Right lobe of liver (tissue), 6 donors: ENCODE results near the gene AGRP. TPM values are rescaled to one million over a fixed set of nuclear protein-coding genes. Genes with fewer than 3 reads are reported as not detected.

Source experiments
- ATAC-seq, 4 donors: fragments of 200-7000 bp; cut with Tn5 transposase; one replicate each; pipeline ENCODE4 v1.9.1; 2020; ENCODE audit warnings: mild to moderate bottlenecking in 4 of 4, moderate library complexity in 4 of 4
- DNase-seq, 3 donors: peaks; one replicate each; pipeline ENCODE4 v3.0.0-alpha.2; 2020
- H3K27ac ChIP-seq, 3 donors: fragments of 200-600 bp; one replicate each; pipeline ENCODE4 v1.8.0; 2022
- H3K27me3 ChIP-seq, 2 donors: fragments of 200-600 bp; one replicate each; pipeline ENCODE4 v1.8.0; 2022
- H3K36me3 ChIP-seq, 4 donors: fragments of 200-600 bp; sonication (generic) in 1 of 4; one replicate each; pipeline versions ENCODE4 v1.5.1 to v1.8.0; 2017 to 2022; ENCODE audit warnings: control low read depth in 1 of 4
- H3K4me1 ChIP-seq, 4 donors: fragments of 200-600 bp; sonication (generic) in 1 of 4; one replicate each; pipeline versions ENCODE4 v1.5.1 to v1.8.0; 2017 to 2022; ENCODE audit warnings: control low read depth in 1 of 4
- H3K4me3 ChIP-seq, 3 donors: fragments of 200-600 bp; one replicate each; pipeline ENCODE4 v1.8.0; 2022
- H3K9me3 ChIP-seq, 4 donors: fragments of 200-600 bp; sonication (generic) in 1 of 4; one replicate each; pipeline versions ENCODE4 v1.5.1 to v1.8.0; 2017 to 2022; ENCODE audit warnings: control low read depth in 1 of 4
- CTCF ChIP-seq, 4 donors: fragments of 200-600 bp in 3 of 4; fragments of 450-650 bp in 1 of 4; IDR thresholded peaks; one replicate each; pipeline versions ENCODE4 v1.5.1 to v1.8.0; 2016 to 2022; ENCODE audit warnings: antibody characterized with exemption in 4 of 4, mild to moderate bottlenecking in 2 of 4
- POLR2A ChIP-seq: fragments of 450-650 bp; IDR thresholded peaks from one replicate; pipeline ENCODE4 v1.6.1; 2017; ENCODE audit warnings: antibody characterized with exemption, mild to moderate bottlenecking
- WGBS: methylation state at CpG from one replicate; pipeline ENCODE4 v1.1.6; 2018; ENCODE audit warnings: low coverage, low lambda C conversion rate; ENCODE audit not compliant: insufficient coverage; ENCODE audit errors: missing lambda C conversion rate; 5-methylcytosine and 5-hydroxymethylcytosine counted together
- intact Hi-C, 2 donors: fragments of 100-400 bp; cut with DNase I; formaldehyde crosslinking; loops; one replicate each; pipeline versions ENCODE4 v1.11.2 to v1.14.1; 2022
- total RNA-seq, 6 experiments: library from RNA; depleted of rRNA in 2 of 6; stranded (reverse); fragments of >200 nt in 2 of 6; fragmentation: NEBNext Ultra II Directional in 3 of 6; extraction: Animal tissue kit (Norgen Biotek cat#: 25700) in 3 of 6; gene quantifications; one replicate each; pipeline versions ENCODE4 v1.1.0 to v1.2.4, GENCODE V29; 2016 to 2023
- donor health status: DM: no; HTN: yes; CAD: no.
- donor health status: DM: no; HTN: no; CAD: no.
- donor health status: DM: no; HTN: no; CAD: no.
- donor health status: DM: no; HTN: yes; CAD: no.
- donor health status: DM: no; HTN: yes; CAD: no.

The AGRP gene
- total RNA-seq, 6 experiments from 2014 or later: not detected

- DNase-seq: peak; percentile 83 to 92 (median 89)
- WGBS: 48% methylated on average over 3 of the region's 12 CpGs
- Histone ChIP-seq H3K36me3 (no peaks in the 10 kb centered on the region), H3K27ac (peak overlapping the region in 2 of 3 donors; percentile 52 to 62), H3K4me3 (no peak overlapping the region), H3K4me1 (peaks cover 5 to 86% (median 54%) of the 10 kb centered on the region in 4 donors), H3K27me3 (no peaks in the 10 kb centered on the region), H3K9me3 (no peaks in the 10 kb centered on the region)
- no peak for TF ChIP-seq POLR2A
- no peak for TF ChIP-seq CTCF (IDR thresholded peaks at IDR 0.05)
- intact Hi-C loops: no loop called here
- peak; percentile 61 to 73 (median 64) for ATAC-seq
Measured at GRCh38 chr16:67445913-67446907, 37.1 kb downstream of the AGRP start.

DNA sequence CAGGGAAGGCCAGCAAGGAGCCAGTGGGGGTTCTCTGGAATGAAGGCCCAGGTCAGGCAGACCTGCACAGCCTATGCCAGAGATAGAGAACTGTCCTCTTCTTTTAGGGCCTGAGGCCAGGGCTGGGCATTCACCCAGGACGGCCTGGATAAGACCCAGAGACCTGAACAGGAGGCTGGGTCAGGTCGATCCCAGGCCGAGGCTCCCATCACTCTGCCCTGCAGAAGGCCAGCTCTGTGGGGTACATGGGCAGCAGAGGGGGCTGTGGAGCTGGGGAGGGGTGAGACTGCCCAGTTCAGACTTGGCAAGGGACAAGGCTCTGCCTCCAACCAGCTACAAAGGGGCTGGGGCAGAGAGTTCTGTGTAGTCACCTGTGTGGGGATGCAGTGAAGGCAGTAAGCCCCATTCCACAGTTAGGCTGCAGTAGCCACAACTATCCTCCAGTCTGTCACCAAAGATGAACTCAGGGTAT, 37.9 kb downstream of the AGRP start:
- Histone ChIP-seq H3K9me3 (no peaks in the 10 kb centered on the region), H3K36me3 (no peaks in the 10 kb centered on the region), H3K27ac (peak overlapping the region in 2 of 3 donors; percentile 52 to 62), H3K27me3 (no peaks in the 10 kb centered on the region), H3K4me3 (no peak overlapping the region), H3K4me1 (peaks cover 5 to 87% (median 53%) of the 10 kb centered on the region in 4 donors)
- DNase-seq (peak; percentile 83 to 96 (median 93)), ATAC-seq (peak; percentile 63 to 73 (median 68))
- intact Hi-C loops: no loop called here
- 50% methylated on average over 2 of the region's 3 CpGs for WGBS
- TF ChIP-seq POLR2A (no peak), CTCF (IDR thresholded peaks at IDR 0.05) (peak in 3 of 4 donors; percentile 12 to 28 (median 25))

- Histone ChIP-seq H3K9me3 (no peaks in the 10 kb centered on the region), H3K4me3 (no peak overlapping the region), H3K4me1 (peaks cover 5 to 83% (median 51%) of the 10 kb centered on the region in 4 donors), H3K36me3 (no peaks in the 10 kb centered on the region), H3K27me3 (no peaks in the 10 kb centered on the region), H3K27ac (peak overlapping the region in 1 of 3 donors; percentile 62)
- intact Hi-C loops: no loop called here
- TF ChIP-seq CTCF (IDR thresholded peaks at IDR 0.05): no peak
- TF ChIP-seq POLR2A: no peak
- DNase-seq: no peak
- 33% methylated on average over 7 of the region's 7 CpGs for WGBS
- ATAC-seq: no peak
Measured at GRCh38 chr16:67445126-67445426, 38.3 kb downstream of the AGRP start.

- H3K4me1 ChIP-seq: peaks cover 5 to 80% (median 48%) of the 10 kb centered on the region in 4 donors
- no peaks in the 10 kb centered on the region for H3K36me3 ChIP-seq
- H3K27ac ChIP-seq: no peak overlapping the region
- ATAC-seq: no peak
- intact Hi-C loops: no loop called here
- H3K27me3 ChIP-seq: no peaks in the 10 kb centered on the region
- H3K4me3 ChIP-seq: no peak overlapping the region
- no peak for DNase-seq
- no peak for TF ChIP-seq POLR2A
- TF ChIP-seq CTCF (IDR thresholded peaks at IDR 0.05): no peak
- no peaks in the 10 kb centered on the region for H3K9me3 ChIP-seq
- WGBS: 63% methylated on average over 5 of the region's 22 CpGs
Measured at GRCh38 chr16:67444259-67445125, 38.9 kb downstream of the AGRP start.
